H9 (cell line): ENCODE data around the gene CTCFL. TPM values are rescaled to one million over a fixed set of nuclear protein-coding genes. Genes with fewer than 3 reads are reported as not detected.

Source experiments
- DNase-seq: peaks from one replicate; pipeline ENCODE4 v3.0.0-alpha.2; 2017
- H2AFZ ChIP-seq: one replicate; pipeline ENCODE4 v1.6.1; 2013; ENCODE audit warnings: mild to moderate bottlenecking, low read length, control low read depth, moderate library complexity
- H2AK5ac ChIP-seq: 2 replicates; pipeline ENCODE4 v1.6.1; 2013; ENCODE audit warnings: low read length, control low read depth, mixed read lengths; ENCODE audit not compliant: insufficient read length
- H2BK120ac ChIP-seq: one replicate; pipeline ENCODE4 v1.6.1; 2013; ENCODE audit warnings: low read depth, mild to moderate bottlenecking, low read length, control low read depth, inconsistent platforms; ENCODE audit not compliant: poor library complexity, severe bottlenecking
- H2BK12ac ChIP-seq: 2 replicates; pipeline ENCODE4 v1.6.1; 2013; ENCODE audit warnings: low read length, control low read depth, mixed read lengths, low read depth; ENCODE audit not compliant: insufficient read length
- H2BK15ac ChIP-seq: 2 replicates; pipeline ENCODE4 v1.6.1; 2013; ENCODE audit warnings: low read depth, low read length, control low read depth
- H2BK20ac ChIP-seq: one replicate; pipeline ENCODE4 v1.6.1; 2013; ENCODE audit warnings: low read depth, mild to moderate bottlenecking, low read length, control low read depth, inconsistent platforms; ENCODE audit not compliant: poor library complexity, severe bottlenecking
- H2BK5ac ChIP-seq: 2 replicates; pipeline ENCODE4 v1.6.1; 2013; ENCODE audit warnings: low read length, control low read depth, mixed read lengths; ENCODE audit not compliant: insufficient read length
- H3K14ac ChIP-seq: 2 replicates; pipeline ENCODE4 v1.6.1; 2013; ENCODE audit warnings: low read length, control low read depth; ENCODE audit not compliant: insufficient read depth
- H3K18ac ChIP-seq: 2 replicates; pipeline ENCODE4 v1.6.1; 2013; ENCODE audit warnings: low read depth, mild to moderate bottlenecking, mixed read lengths, low read length, control low read depth; ENCODE audit not compliant: insufficient read length
- H3K23ac ChIP-seq: 2 replicates; pipeline ENCODE4 v1.6.1; 2013; ENCODE audit warnings: low read length, control low read depth, mixed read lengths, low read depth; ENCODE audit not compliant: insufficient read length
- H3K23me2 ChIP-seq: 2 replicates; pipeline ENCODE4 v1.6.1; 2013; ENCODE audit warnings: low read depth, mild to moderate bottlenecking, mixed read lengths, low read length, control low read depth; ENCODE audit not compliant: insufficient read length, poor library complexity, severe bottlenecking
- H3K27ac ChIP-seq: 2 replicates; pipeline ENCODE4 v1.5.1; 2013; ENCODE audit warnings: low read length, control low read depth, mixed read lengths, low read depth; ENCODE audit not compliant: insufficient read length
- H3K27me3 ChIP-seq: 2 replicates; pipeline ENCODE4 v1.6.1; 2013; ENCODE audit warnings: low read length, control low read depth, inconsistent platforms; ENCODE audit not compliant: insufficient read depth
- H3K4ac ChIP-seq: 2 replicates; pipeline ENCODE4 v1.6.1; 2013; ENCODE audit warnings: low read depth, mild to moderate bottlenecking, control low read depth, inconsistent platforms, low read length, moderate library complexity
- H3K4me1 ChIP-seq: 2 replicates; pipeline ENCODE4 v1.6.1; 2013; ENCODE audit warnings: low read length, control low read depth, inconsistent platforms; ENCODE audit not compliant: insufficient read depth
- H3K4me2 ChIP-seq: 2 replicates; pipeline ENCODE4 v1.6.1; 2013; ENCODE audit warnings: low read length, control low read depth, mixed read lengths; ENCODE audit not compliant: insufficient read length, insufficient read depth
- H3K56ac ChIP-seq: 2 replicates; pipeline ENCODE4 v1.6.1; 2013; ENCODE audit warnings: low read depth, mild to moderate bottlenecking, mixed read lengths, low read length, control low read depth; ENCODE audit not compliant: insufficient read length
- H3K79me1 ChIP-seq: 2 replicates; pipeline ENCODE4 v1.6.1; 2013; ENCODE audit warnings: low read depth, mild to moderate bottlenecking, moderate library complexity, low read length, control low read depth, inconsistent platforms; ENCODE audit not compliant: insufficient read depth, poor library complexity, severe bottlenecking
- H3K79me2 ChIP-seq: 2 replicates; pipeline ENCODE4 v1.6.1; 2013; ENCODE audit warnings: low read length, control low read depth, inconsistent platforms; ENCODE audit not compliant: insufficient read depth
- H3K9ac ChIP-seq: 2 replicates; pipeline ENCODE4 v1.6.1; 2013; ENCODE audit warnings: low read length, control low read depth, mixed read lengths; ENCODE audit not compliant: insufficient read length; ENCODE audit errors: extremely low read depth
- H3K9me3 ChIP-seq: one replicate; pipeline ENCODE4 v1.6.1; 2013; ENCODE audit warnings: low read depth, low read length, inconsistent platforms; ENCODE audit not compliant: control insufficient read depth
- H3T11ph ChIP-seq: one replicate; pipeline ENCODE4 v1.6.1; 2013; ENCODE audit warnings: mild to moderate bottlenecking, low read length, control low read depth, inconsistent platforms
- H4K20me1 ChIP-seq: one replicate; pipeline ENCODE4 v1.6.1; 2013; ENCODE audit not compliant: control insufficient read depth, insufficient read length, insufficient read depth
- H4K5ac ChIP-seq: 2 replicates; pipeline ENCODE4 v1.6.1; 2013; ENCODE audit warnings: low read depth, mild to moderate bottlenecking, mixed read lengths, low read length, control low read depth; ENCODE audit not compliant: insufficient read length
- H4K8ac ChIP-seq: replicated peaks from 2 replicates; pipeline ENCODE4 v1.6.1; 2013; ENCODE audit warnings: low read length, control low read depth, mixed read lengths, low read depth; ENCODE audit not compliant: insufficient read length
- H4K91ac ChIP-seq: 2 replicates; pipeline ENCODE4 v1.6.1; 2013; ENCODE audit warnings: low read depth, mild to moderate bottlenecking, moderate library complexity, mixed read lengths, low read length, control low read depth; ENCODE audit not compliant: insufficient read length
- H3K27ac Mint-ChIP-seq, 3 experiments: 2 replicates in 2 of 3; 3 replicates in 1 of 3; pipeline ENCODE4 v1.8.0; 2020 to 2021; ENCODE audit warnings: mixed read lengths in 3 of 3, mild to moderate bottlenecking in 1 of 3, moderate library complexity in 1 of 3
- H3K27me3 Mint-ChIP-seq: 2 replicates; pipeline ENCODE4 v1.8.0; 2021; ENCODE audit warnings: low read depth, mild to moderate bottlenecking, moderate library complexity, mixed read lengths
- H3K36me3 Mint-ChIP-seq, 3 experiments: 2 replicates in 2 of 3; 3 replicates in 1 of 3; pipeline ENCODE4 v1.8.0; 2020 to 2021; ENCODE audit warnings: low read depth in 3 of 3, mixed read lengths in 3 of 3; ENCODE audit not compliant: insufficient read depth in 1 of 3
- H3K4me1 Mint-ChIP-seq, 2 experiments: 2 replicates each; pipeline ENCODE4 v1.8.0; 2020; ENCODE audit warnings: mixed read lengths in 2 of 2
- H3K4me3 Mint-ChIP-seq, 2 experiments: 2 replicates in 1 of 2; 3 replicates in 1 of 2; pipeline ENCODE4 v1.8.0; 2020 to 2021; ENCODE audit warnings: mild to moderate bottlenecking in 2 of 2, mixed read lengths in 2 of 2, moderate library complexity in 1 of 2
- H3K9me3 Mint-ChIP-seq, 2 experiments: 2 replicates in 1 of 2; 3 replicates in 1 of 2; pipeline ENCODE4 v1.8.0; 2020; ENCODE audit warnings: mild to moderate bottlenecking in 2 of 2, mixed read lengths in 2 of 2, moderate library complexity in 1 of 2
- WGBS: extraction: QIAGEN DNeasy Blood & Tissue Kit; methylation state at CpG from one replicate; pipeline ENCODE4 v1.1.7; 2013; ENCODE audit warnings: missing lambda C conversion rate, low lambda C conversion rate, mixed read lengths; ENCODE audit not compliant: insufficient read length; ENCODE audit errors: extremely low coverage; 5-methylcytosine and 5-hydroxymethylcytosine counted together
- total RNA-seq: library from RNA; stranded (reverse); gene quantifications from 2 replicates; pipeline ENCODE4 v1.2.1, GENCODE V29; 2021
- TF ChIP-seq, protein P1 (sequence below): fragments of 200-600 bp; sonication (generic); conservative IDR thresholded peaks from 3 replicates; pipeline ENCODE4 v1.8.0; 2021; ENCODE audit warnings: antibody characterized with exemption, mild to moderate bottlenecking

CTCFL gene
- total RNA-seq, 1 experiment from 2014 or later: 0.90 TPM

GRCh38 chr20:57496592-57496991 is 28.3 kb downstream of the CTCFL start:
- H2BK120ac ChIP-seq: no peak overlapping the region
- H2BK20ac ChIP-seq: no peak overlapping the region
- no peak overlapping the region for H4K91ac ChIP-seq
- H3K79me2 ChIP-seq: no peaks in the 10 kb centered on the region
- Mint-ChIP-seq H3K4me1 (peaks cover 33 to 50% of the 10 kb centered on the region in 2 experiments), H3K9me3 (no peaks in the 10 kb centered on the region), H3K27me3 (peaks cover 11% of the 10 kb centered on the region), H3K36me3 (no peaks in the 10 kb centered on the region), H3K27ac (no peak overlapping the region), H3K4me3 (no peak overlapping the region)
- no peak overlapping the region for H3K23ac ChIP-seq
- no peaks in the 10 kb centered on the region for H3K79me1 ChIP-seq
- no peak overlapping the region for H2BK12ac ChIP-seq
- DNase-seq: no peak
- no peaks in the 10 kb centered on the region for H3K9me3 ChIP-seq
- H2BK5ac ChIP-seq: no peak overlapping the region
- H3K4me2 ChIP-seq: no peak overlapping the region
- no peak overlapping the region for H3T11ph ChIP-seq
- H4K8ac ChIP-seq: no peak overlapping the region
- WGBS: no CpG with 5 or more reads among the region's 4 CpGs
- H4K5ac ChIP-seq: no peak overlapping the region
- H2AK5ac ChIP-seq: no peak overlapping the region
- H3K14ac ChIP-seq: no peak overlapping the region
- H3K27ac ChIP-seq: no peak overlapping the region
- no peak overlapping the region for H3K4ac ChIP-seq
- H3K56ac ChIP-seq: no peak overlapping the region
- peaks cover 2% of the 10 kb centered on the region; the same call in 1 of the 2 replicates for H3K4me1 ChIP-seq
- no peak overlapping the region for H3K18ac ChIP-seq
- H3K23me2 ChIP-seq: no peaks in the 10 kb centered on the region
- H2AFZ ChIP-seq: no peak overlapping the region
- no peaks in the 10 kb centered on the region for H3K27me3 ChIP-seq
- no peak overlapping the region for H2BK15ac ChIP-seq
- TF ChIP-seq, protein P1, sequence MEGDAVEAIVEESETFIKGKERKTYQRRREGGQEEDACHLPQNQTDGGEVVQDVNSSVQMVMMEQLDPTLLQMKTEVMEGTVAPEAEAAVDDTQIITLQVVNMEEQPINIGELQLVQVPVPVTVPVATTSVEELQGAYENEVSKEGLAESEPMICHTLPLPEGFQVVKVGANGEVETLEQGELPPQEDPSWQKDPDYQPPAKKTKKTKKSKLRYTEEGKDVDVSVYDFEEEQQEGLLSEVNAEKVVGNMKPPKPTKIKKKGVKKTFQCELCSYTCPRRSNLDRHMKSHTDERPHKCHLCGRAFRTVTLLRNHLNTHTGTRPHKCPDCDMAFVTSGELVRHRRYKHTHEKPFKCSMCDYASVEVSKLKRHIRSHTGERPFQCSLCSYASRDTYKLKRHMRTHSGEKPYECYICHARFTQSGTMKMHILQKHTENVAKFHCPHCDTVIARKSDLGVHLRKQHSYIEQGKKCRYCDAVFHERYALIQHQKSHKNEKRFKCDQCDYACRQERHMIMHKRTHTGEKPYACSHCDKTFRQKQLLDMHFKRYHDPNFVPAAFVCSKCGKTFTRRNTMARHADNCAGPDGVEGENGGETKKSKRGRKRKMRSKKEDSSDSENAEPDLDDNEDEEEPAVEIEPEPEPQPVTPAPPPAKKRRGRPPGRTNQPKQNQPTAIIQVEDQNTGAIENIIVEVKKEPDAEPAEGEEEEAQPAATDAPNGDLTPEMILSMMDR: no peak
- H4K20me1 ChIP-seq: no peaks in the 10 kb centered on the region
- H3K9ac ChIP-seq: no peak overlapping the region
